ENCODE results near the gene SLCO4A1.

SLCO4A1 gene

DNA sequence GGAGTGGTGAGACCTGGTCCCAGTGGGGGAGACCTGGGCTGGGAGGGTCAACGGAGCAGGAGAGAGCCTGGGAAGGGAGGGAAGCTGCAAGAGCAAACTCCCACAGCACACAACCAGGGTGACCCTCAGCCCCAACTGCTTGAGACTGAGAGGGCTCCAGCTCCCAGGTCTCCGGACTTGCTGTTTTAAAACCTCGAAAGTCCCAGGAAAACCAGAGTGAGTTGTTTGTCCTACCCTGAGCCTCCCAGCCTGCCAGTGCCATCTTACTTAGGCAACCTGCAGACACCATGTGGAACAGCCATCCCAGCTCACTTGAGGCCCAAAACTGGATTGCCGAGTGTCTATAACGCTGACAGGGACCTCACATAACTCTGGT lies 61.5 kb downstream of the SLCO4A1 start:
- DNase-seq = no peak

- no peak for DNase-seq
Measured at GRCh38 chr20:62704341-62704948, 62.1 kb downstream of the SLCO4A1 start.

GRCh38 chr20:62705627-62706026 lies 63.3 kb downstream of the SLCO4A1 start:
- DNase-seq = no peak

GRCh38 chr20:62706344-62706743 lies 64.0 kb downstream of the SLCO4A1 start:
- DNase-seq = no peak

DNA sequence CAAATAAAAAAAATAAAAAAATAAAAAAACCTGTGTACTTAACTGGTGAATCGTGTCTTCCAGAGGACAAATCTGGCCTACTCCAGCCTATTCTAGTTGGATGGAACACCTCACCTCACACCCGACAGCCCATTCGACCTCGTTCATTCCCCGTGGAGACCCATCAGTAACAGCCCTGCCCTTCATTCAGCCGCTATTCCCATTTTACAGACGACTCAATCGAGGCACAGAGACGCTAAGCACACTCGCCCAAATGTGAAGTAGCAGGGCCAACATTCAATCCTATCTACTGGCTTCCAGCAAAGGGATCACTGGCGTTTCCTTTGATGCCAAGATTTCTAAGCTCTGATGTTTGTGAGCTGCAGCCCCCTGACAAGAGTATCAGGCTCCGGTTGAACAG lies 64.6 kb downstream of the SLCO4A1 start:
- no peak for DNase-seq

DNA sequence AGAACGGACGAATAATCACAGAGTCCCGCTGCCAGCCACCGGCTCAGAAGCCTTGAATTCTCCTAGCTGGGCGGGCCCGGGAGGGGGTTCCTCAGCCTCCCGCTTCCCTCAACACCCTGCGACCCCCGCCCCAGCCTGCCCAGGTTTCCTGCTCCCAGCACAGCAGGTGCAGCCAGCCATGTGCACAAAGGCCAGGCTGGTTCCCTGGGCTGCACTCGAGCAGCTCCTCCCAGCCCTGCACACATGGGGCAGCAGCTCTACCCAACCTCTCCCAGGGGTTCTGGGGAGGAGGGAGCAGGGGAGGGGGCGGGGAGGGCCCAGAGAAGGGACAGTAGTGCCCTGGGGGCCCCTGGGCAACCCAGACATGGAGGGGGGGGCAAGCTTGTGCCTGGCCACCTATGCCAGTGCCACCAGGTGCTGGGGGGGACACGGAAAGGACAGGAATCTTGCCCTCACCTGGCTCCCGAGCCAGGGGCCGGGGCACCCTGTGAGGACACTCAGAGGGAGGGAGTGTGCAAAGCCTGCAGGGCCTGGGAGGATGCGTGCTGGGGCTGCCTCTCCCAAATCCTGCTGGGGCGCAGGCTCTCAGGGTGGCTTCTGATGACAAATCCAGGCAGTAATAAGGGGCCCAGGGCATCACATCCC lies 65.1 kb downstream of the SLCO4A1 start:
- no peak for DNase-seq

GRCh38 chr20:62707921-62708521 lies 65.7 kb downstream of the SLCO4A1 start:
- DNase-seq = peak; percentile 23

- no peak for DNase-seq
Measured at GRCh38 chr20:62708591-62709536, 66.6 kb downstream of the SLCO4A1 start, which contains the start of gene NTSR1. NTSR1 (plus strand) TSS chr20:62708836; CDS start chr20:62709208, 372 bp downstream.

DNA sequence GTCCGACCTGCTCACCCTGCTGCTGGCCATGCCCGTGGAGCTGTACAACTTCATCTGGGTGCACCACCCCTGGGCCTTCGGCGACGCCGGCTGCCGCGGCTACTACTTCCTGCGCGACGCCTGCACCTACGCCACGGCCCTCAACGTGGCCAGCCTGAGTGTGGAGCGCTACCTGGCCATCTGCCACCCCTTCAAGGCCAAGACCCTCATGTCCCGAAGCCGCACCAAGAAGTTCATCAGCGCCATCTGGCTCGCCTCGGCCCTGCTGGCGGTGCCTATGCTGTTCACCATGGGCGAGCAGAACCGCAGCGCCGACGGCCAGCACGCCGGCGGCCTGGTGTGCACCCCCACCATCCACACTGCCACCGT lies 67.2 kb downstream of the SLCO4A1 start:
- no peak for DNase-seq

DNA sequence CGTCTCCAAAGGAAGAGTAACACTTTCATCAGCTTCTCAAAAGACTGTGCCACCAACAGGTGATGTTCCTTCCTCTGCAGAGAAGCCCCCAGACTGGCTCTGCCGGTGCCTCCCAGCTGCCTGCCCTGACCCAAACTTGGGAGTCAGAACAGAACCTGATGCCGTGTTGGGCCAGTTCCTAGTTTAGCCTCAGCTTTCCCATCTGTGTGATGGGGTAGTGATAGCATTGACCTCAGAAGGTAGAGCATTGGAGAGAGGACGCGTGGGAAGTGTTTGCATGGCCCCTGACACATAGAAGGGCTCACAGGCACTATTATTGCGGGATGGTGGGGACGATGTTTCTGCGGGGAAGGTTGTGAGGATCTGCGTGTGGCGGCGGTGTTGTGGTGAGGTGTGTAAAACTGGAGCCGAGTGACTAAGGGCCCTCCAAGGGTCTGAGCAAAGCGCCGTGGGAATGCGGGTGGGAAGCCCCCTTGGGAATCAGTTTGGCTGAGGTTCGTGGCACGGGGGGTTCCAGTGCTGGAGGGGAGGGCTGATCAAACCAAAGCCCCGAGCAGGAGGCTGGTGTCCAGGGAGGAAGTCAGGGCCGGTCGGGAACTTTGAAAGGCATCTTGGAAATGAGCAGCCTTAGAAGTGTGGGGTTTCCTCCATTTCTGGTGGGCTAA lies 68.0 kb downstream of the SLCO4A1 start:
- no peak for DNase-seq

- DNase-seq = no peak
Measured at GRCh38 chr20:62710886-62711702, 68.8 kb downstream of the SLCO4A1 start.

- DNase-seq = no peak
Measured at GRCh38 chr20:62711703-62712101, 69.4 kb downstream of the SLCO4A1 start.

DNA sequence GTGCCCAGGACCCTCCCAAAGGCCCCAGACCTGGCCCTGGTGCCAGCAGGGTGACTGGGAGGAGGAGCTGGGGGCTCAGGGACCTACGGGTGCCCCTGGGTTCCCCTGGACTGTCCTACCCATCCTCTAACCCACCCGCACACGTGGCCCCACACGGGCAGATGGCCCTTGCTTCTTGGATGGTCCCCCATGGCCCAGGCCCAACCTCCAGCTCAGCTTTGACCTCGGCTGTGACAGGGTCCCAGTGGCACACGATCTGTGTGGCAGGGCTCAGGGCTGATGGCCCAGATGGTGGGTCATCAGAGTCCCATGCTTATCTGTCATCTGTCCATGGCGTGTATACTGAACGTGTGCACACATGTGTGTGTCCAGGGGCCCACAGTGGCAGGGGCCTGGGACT lies 70.3 kb downstream of the SLCO4A1 start:
- DNase-seq = no peak

DNA sequence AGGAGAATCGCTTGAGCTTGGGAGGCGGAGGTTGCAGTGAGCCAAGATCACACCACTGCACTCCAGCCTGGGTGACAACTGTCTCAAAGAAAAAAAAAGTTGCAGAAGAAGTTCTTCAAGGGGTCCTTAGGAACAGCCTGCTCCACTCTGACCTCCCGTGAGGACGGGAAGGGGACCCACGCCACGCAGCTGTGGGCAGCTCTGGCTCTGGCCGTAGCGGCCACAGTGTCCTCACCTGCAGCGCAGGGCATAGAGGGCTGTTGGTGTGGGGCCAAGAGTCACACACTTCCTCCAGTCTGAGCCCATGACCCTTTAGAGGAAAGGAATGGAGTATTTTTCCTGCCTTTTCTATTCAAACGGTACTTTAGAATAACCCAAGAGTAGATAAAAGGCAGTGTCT lies 71.7 kb downstream of the SLCO4A1 start:
- no peak for DNase-seq

DNA sequence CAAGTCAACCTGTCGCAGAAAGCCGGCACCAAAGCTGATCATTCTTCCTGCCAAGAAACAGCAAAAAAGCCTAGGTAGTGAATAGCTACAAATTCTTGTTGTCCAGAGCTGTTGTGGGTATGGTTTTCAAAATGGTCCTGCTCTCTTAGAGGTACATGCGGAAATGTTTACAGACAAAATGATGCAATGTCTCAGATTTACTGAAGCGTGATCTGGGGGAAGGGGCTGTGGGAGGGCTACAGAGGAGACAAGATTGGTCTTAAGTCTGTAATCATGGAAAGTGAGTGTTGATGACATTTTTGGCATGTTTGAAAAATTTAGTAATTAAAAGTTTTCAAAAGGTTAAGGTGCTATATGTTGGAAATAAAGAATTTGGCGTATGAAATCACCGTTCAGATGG lies 72.5 kb downstream of the SLCO4A1 start:
- no peak for DNase-seq

DNA sequence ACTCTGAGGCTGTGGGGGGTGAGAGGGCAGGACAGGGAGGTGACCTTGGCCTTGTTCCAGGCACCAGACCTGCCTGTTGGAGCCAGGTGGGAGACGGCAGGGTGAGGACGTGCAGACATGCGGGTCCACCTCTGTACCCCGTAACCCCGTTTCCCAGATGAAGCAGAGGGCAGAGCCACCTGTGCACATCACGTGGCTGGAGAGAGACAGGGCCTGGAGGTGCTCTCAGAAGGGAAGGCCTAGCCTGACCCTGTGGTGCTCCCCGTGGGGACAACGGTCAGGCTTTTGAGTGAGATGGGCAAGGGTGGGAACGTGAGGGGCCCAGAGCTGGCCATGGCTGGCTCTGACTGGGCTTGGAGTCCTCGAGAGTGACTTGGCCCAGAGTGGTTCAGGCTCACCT lies 72.9 kb downstream of the SLCO4A1 start:
- no peak for DNase-seq

GRCh38 chr20:62716198-62716940 lies 74.1 kb downstream of the SLCO4A1 start:
- peak; percentile 36 for DNase-seq

GRCh38 chr20:62716941-62717310 lies 74.6 kb downstream of the SLCO4A1 start:
- DNase-seq = no peak

GRCh38 chr20:62717933-62718332 lies 75.6 kb downstream of the SLCO4A1 start:
- no peak for DNase-seq

DNA sequence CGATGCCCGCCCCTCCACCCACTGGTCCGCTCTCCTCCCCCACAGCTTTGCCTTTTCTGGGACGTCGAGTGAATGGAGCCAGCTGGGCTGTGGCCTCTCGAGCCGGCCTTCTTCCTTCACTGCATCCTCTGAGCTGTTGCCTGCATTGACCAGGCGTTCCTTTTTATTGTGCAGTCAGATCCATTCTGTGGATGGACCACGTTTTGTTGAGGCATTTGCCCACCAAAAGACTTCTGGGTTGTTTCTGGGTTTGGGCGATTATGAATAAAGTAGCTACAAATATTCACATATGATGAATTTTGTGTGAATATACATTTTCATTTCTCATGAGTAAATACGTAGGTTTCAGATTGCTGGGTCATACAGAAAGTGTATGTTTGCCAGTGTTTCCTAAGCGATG lies 76.2 kb downstream of the SLCO4A1 start:
- no peak for DNase-seq

- no peak for DNase-seq
Measured at GRCh38 chr20:62719250-62719935, 77.1 kb downstream of the SLCO4A1 start.

Measured in CD4-positive, alpha-beta T cell treated with Interleukin-10 for 1 hour (primary cell).